ENCODE results near the gene GALNT17.
"Not testable (repeated sequence)": the region's sequence is repeated elsewhere in the genome, so short reads cannot be mapped to it uniquely, and the experiment has no call there.

The GALNT17 gene

DNA sequence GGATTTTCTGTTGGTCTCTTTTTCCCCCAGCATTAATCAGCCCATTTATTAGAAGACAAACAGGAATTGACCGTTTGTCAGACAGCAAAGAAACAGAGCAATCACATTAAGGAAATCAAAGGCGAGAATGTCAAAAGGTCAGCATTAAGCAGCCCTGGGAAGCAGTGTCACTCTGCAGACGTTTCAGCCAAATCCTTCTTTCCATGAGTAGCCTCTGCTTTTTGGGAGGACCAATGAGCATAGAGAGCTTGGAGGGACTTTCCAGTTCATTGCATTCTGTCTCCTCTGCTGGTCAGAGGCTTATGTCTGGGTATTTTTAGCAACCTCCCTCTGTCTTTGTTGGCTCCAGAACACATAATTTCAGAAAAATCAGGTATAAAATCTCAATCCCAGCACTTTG is 481.4 kb downstream of the GALNT17 start:
- DNase-seq (ENCODE audit: low read depth in 2 of 3, low spot score in 1 of 3): no peak

DNA sequence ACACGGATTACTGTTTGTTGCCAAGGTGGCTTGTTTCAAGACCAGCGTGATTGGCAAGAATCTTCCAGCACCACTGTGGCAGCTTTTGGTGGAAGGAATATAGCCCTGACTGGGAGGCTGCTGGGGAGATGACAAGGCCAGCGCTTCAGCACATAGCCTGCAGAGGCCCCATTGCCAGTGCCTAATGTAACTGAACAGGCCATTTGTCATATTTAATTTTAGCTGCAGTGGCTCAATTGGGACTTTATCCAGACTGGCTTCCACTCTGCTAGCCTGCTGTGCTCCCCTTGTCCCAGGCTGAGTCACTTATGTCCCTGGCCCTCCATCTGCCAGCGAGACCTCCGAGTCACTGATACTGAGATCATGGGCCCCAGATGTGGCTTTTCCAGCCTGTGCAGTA is 483.1 kb downstream of the GALNT17 start:
- DNase-seq (ENCODE audit: low read depth in 2 of 3, low spot score in 1 of 3): no peak

DNA sequence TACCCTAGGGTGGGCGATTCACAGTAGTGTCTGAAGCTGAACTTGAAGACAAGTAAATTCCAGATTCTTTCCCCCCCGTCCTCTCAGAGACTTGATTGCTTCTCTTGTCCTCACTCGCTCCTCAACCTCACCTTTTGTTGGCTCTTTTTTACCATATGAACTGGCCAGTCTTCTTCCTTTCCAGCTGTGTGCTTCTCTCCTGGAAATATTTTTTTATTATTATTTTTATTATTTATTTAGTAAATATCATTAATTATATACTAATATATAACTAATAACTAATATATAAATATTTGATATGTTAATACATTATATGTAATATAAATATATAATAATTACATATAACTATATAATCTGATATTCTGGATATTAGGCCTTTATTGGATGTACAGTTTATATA is 484.3 kb downstream of the GALNT17 start:
- no peak for DNase-seq (ENCODE audit: low read depth in 2 of 3, low spot score in 1 of 3)

DNA sequence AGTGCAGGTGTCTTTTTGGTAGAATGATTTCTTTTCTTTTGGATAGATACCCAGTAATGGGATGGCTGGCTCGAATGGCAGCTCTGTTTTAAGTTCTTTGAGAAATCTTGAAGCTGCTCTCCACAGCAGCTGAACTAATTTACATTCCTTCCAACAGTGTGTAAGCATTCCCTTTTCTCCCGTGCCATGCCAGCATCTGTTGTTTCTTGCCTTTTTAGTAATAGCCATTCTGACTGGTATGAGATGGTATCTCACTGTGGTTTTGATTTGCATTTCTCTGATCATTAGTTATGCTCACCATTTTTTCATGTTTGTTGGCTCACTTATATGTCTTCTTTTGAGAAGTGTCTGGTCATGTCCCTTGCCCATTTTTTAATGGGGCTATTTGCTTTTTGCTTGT is 486.3 kb downstream of the GALNT17 start:
- DNase-seq (ENCODE audit: low read depth in 2 of 3, low spot score in 1 of 3): no peak

DNA sequence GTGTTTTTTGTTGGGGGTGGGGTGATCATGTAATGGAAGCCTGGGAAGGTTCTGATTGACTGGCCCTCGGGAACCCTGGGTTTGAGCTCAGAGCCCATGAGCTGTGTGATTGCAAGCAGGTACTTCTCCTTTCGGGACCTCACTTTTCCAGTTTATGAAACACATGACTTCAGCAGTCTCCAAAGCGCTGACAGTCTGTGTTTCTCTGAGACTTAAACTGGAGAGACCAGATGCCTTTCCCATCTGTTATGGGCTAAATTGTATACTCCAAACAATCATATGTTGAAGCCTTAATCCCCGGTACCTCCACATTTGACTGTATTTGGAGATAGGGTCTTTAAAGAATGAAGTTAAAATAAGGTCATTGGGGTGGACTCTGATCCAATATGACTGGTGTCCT is 493.6 kb downstream of the GALNT17 start:
- DNase-seq (ENCODE audit: low read depth in 2 of 3, low spot score in 1 of 3): no peak

DNA sequence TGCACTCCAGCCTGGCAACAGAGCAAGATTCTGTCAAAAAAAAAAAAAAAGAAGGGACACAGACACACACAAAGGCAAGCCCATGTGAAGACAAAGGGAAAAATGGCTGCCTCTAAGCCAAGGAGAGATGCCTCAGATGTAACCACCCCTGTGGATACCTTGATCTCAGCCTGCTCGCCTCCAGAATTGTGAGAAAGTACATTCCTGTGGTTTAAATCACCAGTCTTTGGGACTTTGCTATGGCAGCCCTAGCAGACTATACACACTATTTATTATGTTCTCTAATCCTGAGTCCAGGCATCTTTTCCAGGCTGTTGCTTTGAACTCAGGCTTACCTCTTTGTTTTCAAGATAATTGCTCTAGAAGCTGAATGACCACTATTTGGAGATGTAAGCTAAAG is 494.3 kb downstream of the GALNT17 start:
- DNase-seq (ENCODE audit: low read depth in 2 of 3, low spot score in 1 of 3): no peak

DNA sequence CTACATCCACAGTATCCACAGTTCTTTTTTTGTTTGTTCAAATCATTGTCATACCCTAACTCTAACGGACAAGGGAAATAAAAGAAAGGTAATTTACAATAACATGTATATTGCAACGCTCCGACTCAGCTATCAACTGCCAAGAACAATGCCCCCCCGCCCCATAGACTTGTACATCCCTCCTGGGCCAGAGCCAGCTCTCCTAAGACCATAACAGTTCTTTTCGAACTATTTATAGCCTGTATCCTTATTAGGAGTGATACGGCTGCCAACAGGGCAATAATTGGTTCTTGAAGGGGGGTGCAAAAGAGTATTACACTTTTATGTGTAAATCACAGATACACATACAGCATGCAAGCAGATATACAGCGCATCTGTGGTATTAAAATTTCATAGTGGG is 495.7 kb downstream of the GALNT17 start:
- no peak for DNase-seq (ENCODE audit: low read depth in 2 of 3, low spot score in 1 of 3)

DNA sequence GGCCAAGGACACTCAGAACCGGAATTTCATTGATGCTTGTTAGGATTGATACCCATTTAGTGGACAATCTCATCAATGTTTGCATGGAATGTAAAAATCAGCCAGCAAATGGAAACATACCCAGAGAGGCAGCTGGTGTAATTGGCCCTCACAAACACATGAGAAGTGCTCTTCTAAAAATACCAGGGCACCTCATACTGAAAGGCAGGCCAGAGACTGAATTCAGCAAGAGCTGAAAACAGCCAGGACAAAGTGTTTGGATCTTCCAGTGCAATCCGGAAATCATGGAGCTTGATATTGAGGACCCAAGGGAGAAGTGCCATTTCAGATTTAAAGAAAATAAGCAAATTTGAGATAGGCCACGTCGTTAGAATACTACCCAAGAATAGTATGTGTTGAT is 498.6 kb downstream of the GALNT17 start:
- DNase-seq (ENCODE audit: low read depth in 2 of 3, low spot score in 1 of 3): no peak

DNA sequence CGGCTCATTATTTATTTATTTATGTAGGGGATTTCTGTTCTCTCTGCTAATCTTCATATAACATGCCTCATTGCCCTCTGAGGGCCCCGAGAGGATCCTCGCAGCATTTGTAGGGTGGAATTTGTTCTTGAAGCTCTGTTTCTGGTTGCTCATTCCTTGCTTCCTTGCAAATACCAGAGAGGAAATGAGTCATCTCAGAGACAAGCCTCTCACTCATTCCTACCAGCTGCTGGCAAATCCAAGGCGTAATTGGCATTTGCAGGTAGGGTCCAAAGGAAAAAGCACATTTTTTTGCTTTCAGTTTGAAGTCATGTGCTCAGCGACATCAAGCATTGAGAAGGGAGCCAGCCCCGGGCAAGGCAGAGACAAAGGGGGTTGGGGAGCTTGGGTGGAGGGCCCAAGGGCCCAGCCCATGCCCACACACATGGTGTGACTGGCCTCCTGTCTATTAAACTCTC is 501.6 kb downstream of the GALNT17 start:
- DNase-seq (ENCODE audit: low read depth in 2 of 3, low spot score in 1 of 3): no peak

DNA sequence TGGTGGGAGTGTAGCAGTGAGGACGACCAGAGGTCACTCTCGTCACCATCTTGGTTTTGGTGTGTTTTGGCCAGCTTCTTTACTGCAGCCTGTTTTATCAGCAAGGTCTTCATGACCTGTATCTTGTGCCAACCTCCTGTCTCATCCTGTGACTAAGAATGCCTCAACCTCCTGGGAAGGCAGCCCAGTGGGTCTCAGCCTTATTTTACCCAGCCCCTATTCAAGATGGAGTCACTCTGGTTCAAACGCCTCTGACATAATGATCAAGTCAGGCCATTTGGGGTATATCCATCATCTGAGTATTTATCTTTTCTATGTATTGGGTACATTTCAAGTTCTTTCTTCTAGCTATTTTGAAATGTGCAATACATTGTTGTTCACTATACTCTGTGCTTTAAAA is 503.9 kb downstream of the GALNT17 start:
- DNase-seq (ENCODE audit: low read depth in 2 of 3, low spot score in 1 of 3): not testable (repeated sequence)

DNA sequence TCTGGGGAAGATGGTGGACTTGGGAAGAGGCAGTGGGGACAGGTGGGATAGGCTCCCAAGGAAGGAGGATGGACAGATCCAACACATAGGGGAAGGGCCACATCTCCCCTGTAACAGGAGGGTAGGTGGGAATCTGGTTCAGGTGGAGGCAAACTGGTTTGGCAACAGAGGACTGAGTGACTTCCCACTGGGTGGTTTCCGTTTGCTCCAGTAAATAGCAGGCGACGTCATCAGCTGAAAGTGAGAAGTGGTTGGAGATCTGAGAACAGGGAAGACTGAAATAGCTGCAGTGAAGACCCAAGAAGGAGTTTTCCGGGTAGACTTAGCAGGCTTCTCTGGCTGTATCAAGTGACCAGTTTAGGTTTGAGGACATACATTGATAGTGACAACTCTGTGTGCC is 504.4 kb downstream of the GALNT17 start:
- DNase-seq (ENCODE audit: low read depth in 2 of 3, low spot score in 1 of 3): no peak

DNA sequence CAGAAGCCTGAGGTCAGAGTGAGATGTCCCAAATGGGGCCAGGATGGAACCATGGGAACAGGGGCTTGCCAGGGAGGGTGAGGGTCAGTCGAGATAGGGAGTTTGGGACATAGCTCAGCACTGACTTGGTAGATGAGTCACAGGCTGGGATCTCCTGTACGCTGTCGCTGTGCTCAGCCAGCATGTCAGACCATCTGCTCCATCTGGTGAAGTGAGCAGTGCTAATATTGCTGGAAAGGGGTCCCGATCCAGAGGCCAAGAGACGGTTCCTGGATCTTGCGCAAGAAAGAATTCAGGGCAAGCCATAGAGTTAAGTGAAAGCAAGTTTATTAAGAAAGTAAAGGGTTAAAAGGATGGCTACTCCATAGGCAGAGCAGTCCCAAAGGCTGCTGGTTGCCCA is 505.6 kb downstream of the GALNT17 start:
- DNase-seq (ENCODE audit: low read depth in 2 of 3, low spot score in 1 of 3): no peak

DNA sequence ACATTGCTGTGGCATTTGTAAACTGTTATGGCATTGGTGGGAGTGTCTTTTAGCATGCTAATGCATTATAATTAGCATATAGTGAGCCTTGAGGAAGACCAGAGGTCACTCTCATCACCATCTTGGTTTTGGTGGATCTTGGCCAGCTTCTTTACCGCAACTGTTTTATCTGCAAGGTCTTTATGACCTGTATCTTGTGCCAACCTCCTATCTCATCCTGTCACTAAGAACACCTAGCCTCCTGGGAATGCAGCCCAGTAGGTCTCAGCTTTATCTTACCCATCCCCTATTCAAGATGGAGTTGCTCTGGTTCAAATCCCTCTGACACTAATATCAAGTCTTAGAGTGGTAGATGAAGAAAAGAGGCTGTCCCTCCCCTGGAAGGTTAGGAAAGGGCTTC is 506.2 kb downstream of the GALNT17 start:
- DNase-seq (ENCODE audit: low read depth in 2 of 3, low spot score in 1 of 3): no peak

DNA sequence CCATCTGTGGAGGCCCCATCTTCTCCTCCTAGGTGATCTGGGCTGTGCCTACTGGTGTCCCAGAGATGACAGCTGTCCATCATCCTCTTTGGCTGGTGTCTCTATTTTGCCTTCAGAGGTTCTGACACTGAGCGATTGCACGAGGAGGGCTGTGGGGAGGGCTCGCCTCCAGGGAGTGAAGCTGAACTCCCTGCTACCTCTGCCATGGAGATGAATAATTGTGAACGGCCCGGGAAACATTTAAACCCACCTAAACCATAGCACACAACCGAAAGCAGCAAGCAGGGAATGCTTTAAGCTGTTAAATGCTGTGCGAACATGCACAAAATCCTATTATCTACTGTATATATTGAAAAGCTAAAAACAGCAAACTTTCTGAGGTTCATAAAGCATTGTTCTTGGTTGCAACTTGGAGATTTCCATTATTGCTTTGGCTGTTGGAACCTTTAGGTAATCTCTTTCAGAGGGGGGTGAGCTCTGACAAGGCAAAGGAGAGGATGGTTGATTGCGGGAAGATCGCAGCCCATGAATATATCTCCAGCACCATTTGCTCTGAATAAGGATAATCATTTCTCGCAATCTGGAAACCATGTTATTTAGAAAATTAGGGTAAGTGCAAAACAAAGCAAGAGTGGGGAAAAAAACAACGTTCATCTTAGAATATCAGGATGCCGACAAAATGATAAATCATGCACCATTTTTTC is 507.6 kb downstream of the GALNT17 start:
- no peak for DNase-seq (ENCODE audit: low read depth in 2 of 3, low spot score in 1 of 3)

DNA sequence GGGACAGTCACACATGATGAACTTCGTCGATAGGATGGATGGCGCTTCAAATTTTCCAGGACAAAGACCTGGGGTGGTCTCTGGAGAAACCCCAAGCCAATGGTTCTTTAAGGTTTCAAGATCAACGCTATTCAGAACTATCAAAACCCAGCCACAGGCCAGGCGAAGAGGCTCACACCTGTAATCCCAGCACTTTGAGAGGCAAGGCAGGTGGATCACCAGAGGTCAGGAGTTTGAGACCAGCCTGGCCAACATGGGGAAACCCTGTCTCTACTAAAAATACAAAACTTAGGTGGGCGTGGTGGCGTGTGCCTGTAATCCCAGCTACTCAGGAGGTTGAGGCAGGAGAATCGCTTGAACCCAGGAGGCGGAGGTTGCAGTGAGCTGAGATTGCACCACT is 511.1 kb downstream of the GALNT17 start:
- not testable (repeated sequence) for DNase-seq (ENCODE audit: low read depth in 2 of 3, low spot score in 1 of 3)

DNA sequence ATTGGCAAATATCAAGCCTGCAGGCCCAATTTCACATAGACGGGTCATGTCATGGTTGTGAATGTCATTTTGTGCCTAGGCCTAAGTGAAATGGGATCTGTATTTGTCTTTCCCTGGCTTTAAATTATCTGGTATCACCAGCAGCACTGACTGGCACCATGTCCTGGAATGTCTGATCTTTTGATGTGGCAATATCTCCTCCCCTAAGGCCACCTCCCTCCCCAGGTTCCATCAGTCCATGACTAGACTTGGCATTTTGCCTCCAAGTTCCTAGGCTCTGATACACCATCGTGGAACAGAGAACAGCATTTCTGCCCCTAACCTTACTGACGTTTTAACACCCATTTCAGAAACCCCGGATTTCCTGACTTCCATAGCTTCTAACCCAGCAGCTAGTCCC is 513.9 kb downstream of the GALNT17 start:
- DNase-seq (ENCODE audit: low read depth in 2 of 3, low spot score in 1 of 3): no peak

DNA sequence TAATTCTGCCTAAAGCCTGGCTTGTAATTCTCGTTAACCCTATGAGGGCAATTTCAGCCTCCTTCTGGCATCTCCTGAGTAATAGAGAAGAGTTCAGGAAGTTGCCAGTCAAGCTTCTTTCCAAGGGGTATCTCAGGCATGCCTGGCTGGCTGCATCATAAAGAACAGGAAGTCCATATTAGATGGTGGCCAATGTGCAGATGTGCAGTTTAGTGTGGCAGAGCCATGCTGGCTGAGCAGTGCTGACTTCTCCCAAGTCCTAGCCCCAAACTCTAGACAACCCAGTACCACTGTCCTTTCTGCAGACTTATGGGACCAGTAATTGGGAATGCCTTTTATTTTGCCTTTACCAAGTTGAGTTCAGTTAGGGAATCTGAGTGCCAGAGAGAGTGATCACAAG is 517.9 kb downstream of the GALNT17 start:
- DNase-seq (ENCODE audit: low read depth in 2 of 3, low spot score in 1 of 3): no peak

DNA sequence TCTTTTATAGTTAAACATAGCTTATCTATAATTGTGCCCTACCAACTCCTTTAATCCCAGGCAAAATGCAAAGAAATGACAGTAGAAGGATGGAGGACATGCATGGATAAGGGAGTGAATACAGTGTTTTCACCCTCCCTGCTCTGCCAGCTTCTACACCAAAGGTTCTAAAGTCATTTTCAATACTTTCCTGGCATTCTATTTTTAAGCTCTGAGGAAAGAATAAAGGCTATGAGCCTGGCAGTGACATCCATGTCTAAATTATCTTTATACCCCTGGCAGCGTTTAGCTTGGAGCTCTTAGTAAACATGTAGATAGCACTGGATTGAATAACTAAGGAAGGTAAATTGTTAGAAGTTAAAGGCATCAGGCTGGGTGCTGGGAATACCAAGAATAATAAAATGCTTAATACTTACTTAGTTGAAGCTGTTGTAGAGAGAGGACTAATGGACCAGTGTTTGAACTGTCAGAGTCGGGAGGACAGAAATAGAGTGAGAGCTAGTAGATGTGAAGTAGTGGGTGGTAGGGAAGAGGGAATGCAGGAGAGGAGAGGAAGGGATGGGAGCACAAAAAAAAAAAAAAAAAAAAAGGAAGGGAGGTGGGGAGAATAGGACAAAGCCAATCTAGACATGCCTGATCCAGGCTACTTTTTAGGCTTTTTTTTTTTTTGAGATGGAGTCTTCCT is 518.9 kb downstream of the GALNT17 start:
- DNase-seq (ENCODE audit: low read depth in 2 of 3, low spot score in 1 of 3): no peak

DNA sequence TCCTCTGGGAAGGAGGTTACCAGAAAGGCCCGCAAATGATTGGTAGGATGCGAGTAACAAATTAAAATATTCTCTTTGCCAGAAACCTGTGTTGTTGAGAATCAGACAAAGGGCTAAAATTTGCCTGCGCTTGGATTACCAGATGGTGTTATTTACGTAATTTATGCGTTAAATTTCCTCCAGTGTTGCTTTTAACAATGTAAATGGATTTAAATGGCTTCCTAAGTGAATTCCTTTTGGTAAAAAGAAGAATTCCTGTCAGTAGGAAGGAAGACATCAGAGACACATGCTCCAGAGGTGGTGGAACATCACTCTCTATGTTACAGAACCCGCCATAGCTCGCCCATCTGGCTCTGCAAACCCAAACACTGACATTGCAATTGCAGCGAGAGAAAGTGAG is 520.6 kb downstream of the GALNT17 start:
- DNase-seq (ENCODE audit: low read depth in 2 of 3, low spot score in 1 of 3): no peak

DNA sequence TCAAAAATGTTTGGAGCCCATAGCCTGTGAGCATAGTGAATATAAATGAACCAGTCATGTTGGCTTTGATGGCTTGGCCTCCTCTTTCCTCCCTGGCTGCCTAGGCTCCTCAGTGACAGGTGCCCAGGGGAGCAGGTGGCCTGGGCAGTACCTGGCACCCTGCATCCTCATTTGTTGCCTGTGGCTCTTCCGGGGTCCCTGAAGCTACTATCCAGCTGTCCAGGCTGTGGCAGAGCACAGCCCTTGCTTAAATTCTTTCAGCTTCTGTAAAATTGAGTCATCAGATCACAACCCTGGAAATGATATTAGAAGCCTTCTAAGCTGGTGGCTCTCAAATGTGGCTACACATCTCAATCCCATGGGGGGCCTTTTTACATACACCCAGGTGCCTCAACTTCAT is 525.4 kb downstream of the GALNT17 start:
- DNase-seq (ENCODE audit: low read depth in 2 of 3, low spot score in 1 of 3): no peak

DNA sequence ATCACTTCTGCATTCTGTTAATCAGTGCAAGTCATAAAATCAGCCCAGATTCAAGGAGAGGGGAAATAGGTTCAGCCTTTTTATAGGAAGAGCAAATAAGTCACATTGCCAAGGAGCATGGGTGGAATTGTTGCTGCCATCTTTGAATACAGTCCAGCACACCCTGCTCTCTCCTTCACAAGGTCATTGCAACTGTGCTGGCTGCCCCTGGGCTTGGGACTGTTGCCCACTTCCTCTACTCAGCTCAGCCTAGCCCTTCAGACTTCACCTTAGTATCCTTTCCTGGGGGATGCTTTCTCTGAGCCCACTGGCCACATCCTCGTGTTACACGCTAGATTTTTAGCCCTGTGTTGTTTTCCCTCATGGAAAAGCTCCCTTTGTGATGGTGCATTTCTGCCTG is 527.7 kb downstream of the GALNT17 start:
- no peak for DNase-seq (ENCODE audit: low read depth in 2 of 3, low spot score in 1 of 3)

DNA sequence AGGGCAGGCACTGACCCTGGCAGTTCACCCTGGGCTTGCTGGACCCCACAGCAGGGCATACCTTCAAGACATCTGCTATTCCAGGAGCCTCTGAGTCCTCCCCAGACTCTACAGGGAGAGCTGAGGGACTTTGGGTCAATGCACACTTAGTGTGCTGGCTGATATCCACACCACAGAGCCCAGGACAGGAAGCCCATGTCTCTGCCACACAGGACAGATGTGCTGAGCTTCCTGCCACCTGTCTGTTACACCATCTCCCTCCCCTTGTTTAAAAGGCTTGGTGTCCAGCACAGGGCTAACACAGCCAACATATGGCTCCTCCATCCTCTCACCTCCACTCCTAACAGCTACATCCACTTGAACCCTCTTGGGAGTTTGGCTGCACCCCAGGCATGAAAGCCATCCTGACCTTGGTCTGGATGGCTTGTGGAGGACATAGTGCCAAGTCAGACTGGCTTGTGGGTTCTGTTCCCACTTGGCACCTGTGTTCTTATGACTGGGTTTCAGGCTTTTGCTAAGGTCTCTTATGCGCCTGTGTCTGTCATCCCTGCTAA is 529.8 kb downstream of the GALNT17 start:
- no peak for DNase-seq (ENCODE audit: low read depth in 2 of 3, low spot score in 1 of 3)

DNA sequence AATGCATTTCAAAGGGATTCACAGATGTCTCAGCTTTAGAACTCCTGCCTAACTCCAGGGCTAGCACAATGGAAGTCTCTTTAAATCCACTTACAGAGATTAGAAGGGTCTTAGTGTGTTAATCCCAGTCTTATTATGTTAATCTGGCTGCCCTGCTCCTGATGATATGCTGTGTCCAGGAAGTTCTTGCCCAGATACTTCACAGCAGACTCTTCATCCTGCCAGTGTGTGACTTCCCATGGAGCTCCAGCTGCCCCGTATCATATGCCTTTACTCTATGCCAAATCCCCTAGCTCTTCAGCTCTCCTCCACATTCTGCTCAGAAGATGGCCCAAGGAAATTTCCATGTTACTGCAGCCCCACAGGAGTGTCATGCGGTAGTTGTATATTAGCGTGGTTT is 533.8 kb downstream of the GALNT17 start:
- DNase-seq (ENCODE audit: low read depth in 2 of 3, low spot score in 1 of 3): no peak
